Activated CD8-positive, alpha-beta T cell treated with anti-CD3 and anti-CD28 coated beads, Interleukin-2, amount 10 ng/mL, durations not matched to agents 7 days and 5 days (primary cell): ENCODE data around the gene UBE2M. TPM values are rescaled to one million over a fixed set of nuclear protein-coding genes. Genes with fewer than 3 reads are reported as not detected.
A peak's percentile ranks its signal among the peaks of the same experiment; 100 is the strongest.

Source experiments
- ATAC-seq: fragments of 150-1000 bp; cut with Tn5 transposase; one replicate; pipeline ENCODE4 v1.10.0; 2021; ENCODE audit warnings: moderate library complexity
- CTCF ChIA-PET: fragments of 350-600 bp; sonication (Branson Sonifier 250); formaldehyde crosslinking; loops from one replicate; lab custom pipeline; 2021; ENCODE audit warnings: antibody characterized with exemption; lab: Charles Lee
- POLR2A ChIA-PET: fragments of 350-600 bp; sonication (Branson Sonifier 250); formaldehyde crosslinking; loops from one replicate; lab custom pipeline; 2021; ENCODE audit warnings: antibody characterized with exemption; lab: Charles Lee
- DNase-seq: peaks from one replicate; pipeline ENCODE4 v3.0.0-alpha.2; 2020
- H3K27ac Mint-ChIP-seq: one replicate; pipeline ENCODE4 v1.8.0; 2021; ENCODE audit warnings: mild to moderate bottlenecking, mixed read lengths
- H3K27me3 Mint-ChIP-seq: one replicate; pipeline ENCODE4 v1.8.0; 2021; ENCODE audit warnings: low read depth, mixed read lengths
- H3K36me3 Mint-ChIP-seq: one replicate; pipeline ENCODE4 v1.8.0; 2021; ENCODE audit warnings: low read depth, mixed read lengths
- H3K4me1 Mint-ChIP-seq: one replicate; pipeline ENCODE4 v1.8.0; 2021; ENCODE audit warnings: low read depth, mixed read lengths
- H3K4me3 Mint-ChIP-seq: one replicate; pipeline ENCODE4 v1.8.0; 2021; ENCODE audit warnings: mild to moderate bottlenecking, mixed read lengths
- H3K9me3 Mint-ChIP-seq: one replicate; pipeline ENCODE4 v1.8.0; 2022; ENCODE audit warnings: mixed read lengths; ENCODE audit not compliant: insufficient read depth
- total RNA-seq, 2 experiments: library from RNA; stranded (reverse); gene quantifications; one replicate each; pipeline ENCODE4 v1.2.3, GENCODE V29; 2021

Gene UBE2M
- total RNA-seq, 2 experiments from 2014 or later: 80.7 to 94.1 TPM

- ATAC-seq: no peak
- H3K27me3 Mint-ChIP-seq: peaks cover 8% of the 10 kb centered on the region
- no peak overlapping the region for H3K27ac Mint-ChIP-seq
- ChIA-PET POLR2A (no interaction called here), CTCF (interaction anchor here (0.8 to 6.3 kb wide), 2 partner anchors 16 to 22 kb away, joined by 3 to 49 read pairs; partner anchors contain the start of gene ZBTB45)
- no peaks in the 10 kb centered on the region for H3K36me3 Mint-ChIP-seq
- no peak for DNase-seq
- no peaks in the 10 kb centered on the region for H3K9me3 Mint-ChIP-seq
- no peak overlapping the region for H3K4me3 Mint-ChIP-seq
- peaks cover 11% of the 10 kb centered on the region for H3K4me1 Mint-ChIP-seq
Observed at GRCh38 chr19:58535857-58536256, 22.6 kb downstream of the UBE2M start.

DNA sequence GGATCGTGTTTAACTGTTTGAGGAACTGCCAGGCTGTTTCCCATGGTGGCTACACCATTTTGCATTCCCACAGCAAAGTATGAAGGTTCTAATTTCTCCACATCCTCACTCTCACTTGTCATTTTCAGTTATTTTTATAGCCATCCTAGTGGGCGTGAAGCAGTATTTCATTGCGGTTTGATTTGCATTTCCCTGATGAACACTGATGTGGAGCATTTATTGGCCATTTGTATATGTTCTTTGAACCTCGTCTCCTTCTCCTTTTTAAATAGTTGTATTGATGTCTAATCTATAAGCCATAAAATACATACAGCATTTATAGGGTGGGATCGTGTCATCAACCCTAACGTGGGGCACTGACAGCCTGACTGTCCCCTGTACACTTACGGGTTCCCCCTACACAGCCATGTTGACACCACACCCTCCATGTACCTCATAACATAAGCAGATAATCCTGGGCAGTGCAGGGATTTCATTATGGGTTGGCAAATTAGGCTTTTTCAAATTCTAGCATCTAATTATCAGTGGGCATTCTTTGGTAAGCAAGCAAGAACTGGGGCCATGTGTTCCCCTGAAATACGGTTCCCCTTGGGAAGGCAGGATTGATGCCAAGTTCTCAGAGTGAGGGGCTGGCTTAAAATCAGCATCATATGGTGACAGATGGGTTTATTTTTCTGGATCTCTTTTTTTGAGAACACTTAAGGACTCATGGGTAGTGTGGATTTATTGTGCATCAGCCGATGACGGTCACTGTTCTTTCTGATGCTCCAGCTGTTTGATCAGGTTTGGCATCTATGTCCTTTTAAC lies 27.2 kb downstream of the UBE2M start:
- H3K9me3 Mint-ChIP-seq: no peaks in the 10 kb centered on the region
- H3K27me3 Mint-ChIP-seq: no peaks in the 10 kb centered on the region
- no peak overlapping the region for H3K4me3 Mint-ChIP-seq
- ChIA-PET POLR2A (no interaction called here), CTCF (no interaction called here)
- DNase-seq (no peak), ATAC-seq (no peak)
- H3K4me1 Mint-ChIP-seq: no peaks in the 10 kb centered on the region
- no peaks in the 10 kb centered on the region for H3K36me3 Mint-ChIP-seq
- H3K27ac Mint-ChIP-seq: no peak overlapping the region

DNA sequence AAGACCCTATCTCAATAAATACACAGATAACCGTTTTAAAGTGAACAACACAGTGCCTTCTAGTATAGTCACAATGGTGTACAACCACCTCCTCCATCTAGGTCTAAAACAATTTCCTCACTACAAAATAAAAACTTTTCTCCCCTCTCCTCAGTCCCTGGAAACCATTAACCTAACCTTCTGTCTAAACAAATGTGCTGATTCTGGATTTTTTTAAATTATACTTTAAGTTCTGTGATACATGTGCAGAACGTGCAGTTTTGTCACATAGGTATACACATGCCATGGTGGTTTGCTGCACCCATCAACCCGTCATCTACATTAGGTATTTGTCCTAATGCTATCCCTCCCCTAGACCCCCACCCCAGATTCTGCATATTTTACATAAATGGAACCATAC lies 29.0 kb downstream of the UBE2M start:
- DNase-seq (no peak), ATAC-seq (no peak)
- ChIA-PET CTCF (interaction anchor here (1.3 kb wide), 1 partner anchor 9 kb away, joined by 5 read pairs; the partner anchor contains the start of gene ZBTB45), POLR2A (interaction anchor here (1.3 kb wide), 2 partner anchors 10 to 15 kb away, joined by 4 to 6 read pairs; partner anchors contain the start of genes TRIM28 and ZBTB45)
- Mint-ChIP-seq H3K36me3 (no peaks in the 10 kb centered on the region), H3K4me3 (no peak overlapping the region), H3K9me3 (no peaks in the 10 kb centered on the region), H3K4me1 (no peaks in the 10 kb centered on the region), H3K27ac (no peak overlapping the region), H3K27me3 (no peaks in the 10 kb centered on the region)

- H3K27ac Mint-ChIP-seq: no peak overlapping the region
- H3K27me3 Mint-ChIP-seq: no peaks in the 10 kb centered on the region
- H3K4me1 Mint-ChIP-seq: peaks cover 22% of the 10 kb centered on the region
- no peaks in the 10 kb centered on the region for H3K9me3 Mint-ChIP-seq
- no peak overlapping the region for H3K4me3 Mint-ChIP-seq
- DNase-seq (no peak), ATAC-seq (no peak)
- ChIA-PET POLR2A (no interaction called here), CTCF (interaction anchor here (1.2 kb wide), 2 partner anchors 53 to 58 kb away, joined by 3 to 4 read pairs; no protein-coding TSS in a partner anchor)
- peaks cover 7% of the 10 kb centered on the region for H3K36me3 Mint-ChIP-seq
Observed at GRCh38 chr19:58522709-58523108, 35.7 kb downstream of the UBE2M start.

GRCh38 chr19:58521651-58522050 lies 36.8 kb downstream of the UBE2M start:
- H3K27me3 Mint-ChIP-seq: no peaks in the 10 kb centered on the region
- peak overlapping the region; percentile 28 for H3K27ac Mint-ChIP-seq
- ATAC-seq (no peak), DNase-seq (no peak)
- CTCF ChIA-PET: interaction anchor here (1.5 to 5.6 kb wide), 6 partner anchors 14 to 62 kb away, joined by 4 to 94 read pairs (median 44); partner anchors contain the start of genes CHMP2A and TRIM28
- peaks cover 9% of the 10 kb centered on the region for H3K36me3 Mint-ChIP-seq
- H3K4me1 Mint-ChIP-seq: peaks cover 27% of the 10 kb centered on the region
- POLR2A ChIA-PET: interaction anchor here (1.2 to 3.5 kb wide), 2 partner anchors 23 to 54 kb away, joined by 4 to 18 read pairs; no protein-coding TSS in a partner anchor
- H3K9me3 Mint-ChIP-seq: no peaks in the 10 kb centered on the region
- no peak overlapping the region for H3K4me3 Mint-ChIP-seq

- ChIA-PET CTCF (interaction anchor here (0.7 to 5.6 kb wide), 38 partner anchors 9 to 337 kb away, joined by 3 to 94 read pairs (median 5); partner anchors contain the start of genes CHMP2A, TRIM28, UBE2M and ZNF274), POLR2A (interaction anchor here (1.0 to 3.9 kb wide), 13 partner anchors 8 to 337 kb away, joined by 3 to 31 read pairs (median 5); partner anchors contain the start of genes CHMP2A, TRIM28, ZNF132 and ZNF446)
- DNase-seq: no peak
- H3K4me1 Mint-ChIP-seq: peaks cover 37% of the 10 kb centered on the region
- H3K4me3 Mint-ChIP-seq: peak overlapping the region; percentile 96
- peak overlapping the region; percentile 97 for H3K27ac Mint-ChIP-seq
- no peak for ATAC-seq
- H3K9me3 Mint-ChIP-seq: no peaks in the 10 kb centered on the region
- H3K27me3 Mint-ChIP-seq: no peaks in the 10 kb centered on the region
- H3K36me3 Mint-ChIP-seq: peaks cover 20% of the 10 kb centered on the region
Observed at GRCh38 chr19:58520257-58520599, 38.2 kb downstream of the UBE2M start.

DNA sequence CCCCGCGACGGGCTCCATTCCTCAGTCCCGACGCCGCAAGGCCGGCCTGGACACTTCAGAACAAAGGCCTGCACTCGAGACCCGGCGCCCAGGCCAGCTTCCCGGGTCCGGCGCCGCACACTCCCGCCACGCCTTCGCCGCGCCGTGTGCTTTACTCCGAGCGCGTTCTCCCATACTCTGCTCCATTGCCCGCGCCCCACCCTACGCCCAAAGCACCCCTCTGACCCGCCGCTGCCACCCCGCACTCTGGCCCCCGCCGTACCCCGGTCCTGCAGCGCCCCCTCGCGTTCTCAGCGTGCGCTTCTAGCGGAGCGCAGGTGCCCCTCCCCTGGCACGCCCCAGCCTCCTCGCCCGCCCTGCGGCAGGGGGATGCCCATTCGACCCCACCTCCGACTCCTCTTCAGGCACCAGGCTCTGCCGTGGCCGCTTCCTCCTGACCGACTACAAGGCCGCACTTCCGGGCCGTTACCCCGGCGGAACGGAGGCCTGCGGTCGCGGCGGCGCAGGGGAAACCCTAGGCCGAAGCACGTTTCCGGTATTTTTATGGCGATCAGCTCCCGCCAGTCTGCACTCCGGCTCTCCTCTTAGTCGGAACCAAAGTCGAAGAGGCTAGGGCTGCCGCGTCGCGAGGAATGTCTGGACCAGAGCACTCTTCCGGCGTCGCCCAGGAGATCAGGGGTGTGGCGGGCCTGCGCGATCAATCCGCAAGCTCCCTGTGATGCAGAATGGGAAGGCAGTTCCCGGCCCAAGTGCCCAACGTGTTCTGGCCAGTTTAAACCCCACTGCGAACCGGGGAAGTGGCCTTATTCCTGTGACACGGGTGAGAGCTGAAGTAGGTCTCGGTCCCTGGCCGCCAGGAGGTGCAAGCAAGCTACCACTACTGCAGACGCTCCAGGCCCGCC lies 38.8 kb downstream of the UBE2M start, which contains the start of gene ZBTB45:
ZBTB45 (minus strand) TSS at position 456 of the 902 bp plus-strand sequence. CDS start 2,137 bp downstream, outside the sequence.
- CTCF ChIA-PET: interaction anchor here (0.7 to 5.6 kb wide), 39 partner anchors 9 to 337 kb away, joined by 3 to 94 read pairs (median 5); partner anchors contain the start of genes CHMP2A, TRIM28, UBE2M and ZNF274
- Mint-ChIP-seq H3K36me3 (peaks cover 23% of the 10 kb centered on the region), H3K27ac (peak within 1 kb of the TSS; percentile 97), H3K27me3 (no peaks in the 10 kb centered on the region), H3K4me3 (peak within 1 kb of the TSS; percentile 96), H3K9me3 (no peaks in the 10 kb centered on the region), H3K4me1 (peaks cover 41% of the 10 kb centered on the region)
- DNase-seq (peak; percentile 93), ATAC-seq (peak; percentile 88)
- POLR2A ChIA-PET: interaction anchor here (0.6 to 3.9 kb wide), 16 partner anchors 9 to 336 kb away, joined by 3 to 31 read pairs (median 5); partner anchors contain the start of genes CHMP2A, TRIM28, ZNF132 and ZNF446

GRCh38 chr19:58519087-58519354 lies 39.4 kb downstream of the UBE2M start:
- Mint-ChIP-seq H3K9me3 (no peaks in the 10 kb centered on the region), H3K4me1 (peaks cover 46% of the 10 kb centered on the region), H3K27ac (peak overlapping the region; percentile 97), H3K36me3 (peaks cover 25% of the 10 kb centered on the region), H3K4me3 (peak overlapping the region; percentile 96), H3K27me3 (no peaks in the 10 kb centered on the region)
- DNase-seq: peak; percentile 69
- ChIA-PET POLR2A (interaction anchor here (1.0 to 3.9 kb wide), 8 partner anchors 10 to 335 kb away, joined by 3 to 31 read pairs (median 16); partner anchors contain the start of genes CHMP2A and TRIM28), CTCF (interaction anchor here (0.7 to 5.6 kb wide), 19 partner anchors 9 to 211 kb away, joined by 3 to 94 read pairs (median 9); partner anchors contain the start of genes CHMP2A, TRIM28, UBE2M and ZNF446)
- peak; percentile 25 for ATAC-seq

GRCh38 chr19:58518256-58519086 lies 39.9 kb downstream of the UBE2M start:
- POLR2A ChIA-PET: interaction anchor here (0.9 to 3.9 kb wide), 8 partner anchors 10 to 62 kb away, joined by 3 to 31 read pairs (median 16); partner anchors contain the start of genes CHMP2A and TRIM28
- CTCF ChIA-PET: interaction anchor here (0.7 to 5.6 kb wide), 19 partner anchors 9 to 210 kb away, joined by 3 to 94 read pairs (median 9); partner anchors contain the start of genes CHMP2A, TRIM28, UBE2M and ZNF446
- ATAC-seq (no peak), DNase-seq (no peak)
- Mint-ChIP-seq H3K9me3 (no peaks in the 10 kb centered on the region), H3K36me3 (peaks cover 27% of the 10 kb centered on the region), H3K27ac (peak overlapping the region; percentile 97), H3K4me1 (peaks cover 51% of the 10 kb centered on the region), H3K4me3 (peak overlapping the region; percentile 96), H3K27me3 (no peaks in the 10 kb centered on the region)
